ENCODE measurements around the gene NBPF10.
"Not testable (repeated sequence)": the region's sequence is repeated elsewhere in the genome, so short reads cannot be mapped to it uniquely, and the experiment has no call there.

DNA sequence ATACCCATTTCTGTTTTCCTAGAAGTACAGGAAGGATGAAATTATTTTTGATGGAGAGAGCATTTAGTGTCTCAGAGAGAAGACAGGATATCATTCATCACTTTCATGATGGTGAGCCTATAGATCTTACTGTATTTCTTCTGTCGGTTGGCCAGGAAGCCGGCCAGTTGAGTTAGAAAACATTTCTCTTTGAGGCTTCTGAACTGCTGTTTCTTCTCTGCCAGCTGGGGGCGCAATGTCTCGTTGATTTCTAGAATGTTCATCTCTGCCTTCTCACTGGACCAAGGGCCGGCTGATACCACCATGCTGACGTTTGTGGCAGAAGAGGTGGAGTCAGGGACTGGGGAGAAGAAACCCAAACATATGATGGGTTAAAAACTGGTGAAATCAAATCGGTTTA, at the start of gene NBPF10:
- TF ChIP-seq, protein P1, sequence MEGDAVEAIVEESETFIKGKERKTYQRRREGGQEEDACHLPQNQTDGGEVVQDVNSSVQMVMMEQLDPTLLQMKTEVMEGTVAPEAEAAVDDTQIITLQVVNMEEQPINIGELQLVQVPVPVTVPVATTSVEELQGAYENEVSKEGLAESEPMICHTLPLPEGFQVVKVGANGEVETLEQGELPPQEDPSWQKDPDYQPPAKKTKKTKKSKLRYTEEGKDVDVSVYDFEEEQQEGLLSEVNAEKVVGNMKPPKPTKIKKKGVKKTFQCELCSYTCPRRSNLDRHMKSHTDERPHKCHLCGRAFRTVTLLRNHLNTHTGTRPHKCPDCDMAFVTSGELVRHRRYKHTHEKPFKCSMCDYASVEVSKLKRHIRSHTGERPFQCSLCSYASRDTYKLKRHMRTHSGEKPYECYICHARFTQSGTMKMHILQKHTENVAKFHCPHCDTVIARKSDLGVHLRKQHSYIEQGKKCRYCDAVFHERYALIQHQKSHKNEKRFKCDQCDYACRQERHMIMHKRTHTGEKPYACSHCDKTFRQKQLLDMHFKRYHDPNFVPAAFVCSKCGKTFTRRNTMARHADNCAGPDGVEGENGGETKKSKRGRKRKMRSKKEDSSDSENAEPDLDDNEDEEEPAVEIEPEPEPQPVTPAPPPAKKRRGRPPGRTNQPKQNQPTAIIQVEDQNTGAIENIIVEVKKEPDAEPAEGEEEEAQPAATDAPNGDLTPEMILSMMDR (IDR thresholded peaks at IDR 0.05; ENCODE audit: low read length), result not testable (repeated sequence)
- TF ChIP-seq EZH2 (optimal IDR thresholded peaks at IDR 0.05; ENCODE audit: low read depth, low read length), result not testable (repeated sequence)

Data from MM.1S (cell line).